Stimulated activated CD8-positive, alpha-beta memory T cell treated with anti-CD3 and anti-CD28 coated beads, Interleukin-7, amount 100 ng/mL, for 24 hours (primary cell): Measurements from ENCODE around the gene HEATR5A.
"Not testable (repeated sequence)": the region's sequence is repeated elsewhere in the genome, so short reads cannot be mapped to it uniquely, and the experiment has no call there.

Experiments used
- DNase-seq: peaks from one replicate; pipeline ENCODE4 v3.0.0-alpha.2; 2020; ENCODE audit warnings: low read depth

Gene HEATR5A

GRCh38 chr14:31388687-31389413 lies 31.5 kb downstream of the HEATR5A start:
- DNase-seq, result no peak

- no peak for DNase-seq
These were observed 33.3 kb downstream of the HEATR5A start for GRCh38 chr14:31387091-31387490.

- no peak for DNase-seq
These were observed 34.1 kb downstream of the HEATR5A start for GRCh38 chr14:31386271-31386670.

- DNase-seq, result no peak
These were observed 38.1 kb downstream of the HEATR5A start for GRCh38 chr14:31382221-31382620.

- no peak for DNase-seq
These were observed 40.2 kb downstream of the HEATR5A start for GRCh38 chr14:31380106-31380505.

- DNase-seq, result not testable (repeated sequence)
These were observed 41.0 kb downstream of the HEATR5A start for GRCh38 chr14:31379125-31379947.

GRCh38 chr14:31377433-31377832 lies 42.9 kb downstream of the HEATR5A start:
- DNase-seq, result no peak

- no peak for DNase-seq
These were observed 48.7 kb downstream of the HEATR5A start for GRCh38 chr14:31371646-31372045.

- no peak for DNase-seq
These were observed 56.8 kb downstream of the HEATR5A start for GRCh38 chr14:31363331-31364073.

- no peak for DNase-seq
These were observed 57.6 kb downstream of the HEATR5A start for GRCh38 chr14:31362746-31363145.

GRCh38 chr14:31361761-31362160 lies 58.6 kb downstream of the HEATR5A start:
- DNase-seq, result not testable (repeated sequence)

- DNase-seq, result no peak
These were observed 59.3 kb downstream of the HEATR5A start for GRCh38 chr14:31360919-31361662.

GRCh38 chr14:31357279-31357678 lies 63.1 kb downstream of the HEATR5A start:
- no peak for DNase-seq

GRCh38 chr14:31346097-31346496 lies 74.3 kb downstream of the HEATR5A start:
- no peak for DNase-seq

- DNase-seq, result no peak
These were observed 79.1 kb downstream of the HEATR5A start for GRCh38 chr14:31341280-31341679.

GRCh38 chr14:31340297-31341063 lies 79.9 kb downstream of the HEATR5A start:
- no peak for DNase-seq

GRCh38 chr14:31339743-31340142 lies 80.6 kb downstream of the HEATR5A start:
- DNase-seq, result no peak

- no peak for DNase-seq
These were observed 83.0 kb downstream of the HEATR5A start for GRCh38 chr14:31337331-31337730.

- no peak for DNase-seq
These were observed 83.7 kb downstream of the HEATR5A start for GRCh38 chr14:31336646-31337045.

GRCh38 chr14:31331395-31331794 lies 89.0 kb downstream of the HEATR5A start:
- DNase-seq, result not testable (repeated sequence)

- DNase-seq, result not testable (repeated sequence)
These were observed 90.4 kb downstream of the HEATR5A start for GRCh38 chr14:31329876-31330521.
